ENCODE data around the gene ZNF30.
"Not testable (repeated sequence)": the region's sequence is repeated elsewhere in the genome, so short reads cannot be mapped to it uniquely, and the experiment has no call there.

DNA sequence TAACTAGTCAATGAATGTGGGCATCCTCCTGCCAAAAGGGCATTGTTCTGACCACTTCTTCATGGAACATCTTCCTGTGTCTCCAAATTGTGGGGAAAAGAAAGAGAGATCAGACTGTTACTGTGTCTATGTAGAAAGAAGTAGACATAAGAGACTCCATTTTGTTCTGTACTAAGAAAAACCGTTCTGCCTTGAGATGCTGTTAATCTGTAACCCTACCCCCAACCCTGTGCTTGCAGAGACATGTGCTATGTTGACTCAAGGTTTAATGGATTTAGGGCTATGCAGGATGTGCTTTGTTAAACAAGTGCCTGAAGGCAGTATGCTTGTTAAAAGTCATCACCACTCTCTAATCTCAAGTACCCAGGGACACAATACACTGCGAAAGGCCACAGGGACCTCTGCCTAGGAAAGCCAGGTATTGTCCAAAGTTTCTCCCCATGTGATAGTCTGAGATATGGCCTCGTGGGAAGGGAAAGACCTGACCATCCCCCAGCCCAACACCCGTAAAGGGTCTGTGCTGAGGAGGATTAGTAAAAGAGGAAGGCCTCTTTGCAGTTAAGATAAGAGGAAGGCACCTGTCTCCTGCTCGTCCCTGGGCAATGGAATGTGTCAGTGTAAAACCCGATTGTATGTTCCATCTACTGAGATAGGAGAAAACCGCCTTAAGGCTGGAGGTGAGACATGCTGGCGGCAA is 6.5 kb upstream of the ZNF30 start:
- TF ChIP-seq MYNN (tag by site-specific recombination; IDR thresholded peaks at IDR 0.05; ENCODE audit: borderline replicate concordance) (0 out of 2 replicates have a peak, but pooled peaks have one; percentile 57), ZNF324 (tag by site-specific recombination; IDR thresholded peaks at IDR 0.05) (0 out of 2 replicates have a peak, but pooled peaks have one; percentile 22)
- not testable (repeated sequence) for TF ChIP-seq CTCF (tag by site-specific recombination; IDR thresholded peaks at IDR 0.05); ZNF10 (tag by site-specific recombination; IDR thresholded peaks at IDR 0.05); ELK4 (IDR thresholded peaks at IDR 0.05; ENCODE audit: borderline replicate concordance, low read depth, low read length); ZNF18 (tag by site-specific recombination; IDR thresholded peaks at IDR 0.05); ZFP3 (tag by site-specific recombination; IDR thresholded peaks at IDR 0.05; ENCODE audit: low read depth); KLF1 (tag by site-specific recombination; IDR thresholded peaks at IDR 0.05); ZNF76 (tag by site-specific recombination; IDR thresholded peaks at IDR 0.05; ENCODE audit: borderline replicate concordance, low read depth); ZNF510 (tag by site-specific recombination; IDR thresholded peaks at IDR 0.05; ENCODE audit: insufficient replicate concordance)
- TF ChIP-seq, protein P1, sequence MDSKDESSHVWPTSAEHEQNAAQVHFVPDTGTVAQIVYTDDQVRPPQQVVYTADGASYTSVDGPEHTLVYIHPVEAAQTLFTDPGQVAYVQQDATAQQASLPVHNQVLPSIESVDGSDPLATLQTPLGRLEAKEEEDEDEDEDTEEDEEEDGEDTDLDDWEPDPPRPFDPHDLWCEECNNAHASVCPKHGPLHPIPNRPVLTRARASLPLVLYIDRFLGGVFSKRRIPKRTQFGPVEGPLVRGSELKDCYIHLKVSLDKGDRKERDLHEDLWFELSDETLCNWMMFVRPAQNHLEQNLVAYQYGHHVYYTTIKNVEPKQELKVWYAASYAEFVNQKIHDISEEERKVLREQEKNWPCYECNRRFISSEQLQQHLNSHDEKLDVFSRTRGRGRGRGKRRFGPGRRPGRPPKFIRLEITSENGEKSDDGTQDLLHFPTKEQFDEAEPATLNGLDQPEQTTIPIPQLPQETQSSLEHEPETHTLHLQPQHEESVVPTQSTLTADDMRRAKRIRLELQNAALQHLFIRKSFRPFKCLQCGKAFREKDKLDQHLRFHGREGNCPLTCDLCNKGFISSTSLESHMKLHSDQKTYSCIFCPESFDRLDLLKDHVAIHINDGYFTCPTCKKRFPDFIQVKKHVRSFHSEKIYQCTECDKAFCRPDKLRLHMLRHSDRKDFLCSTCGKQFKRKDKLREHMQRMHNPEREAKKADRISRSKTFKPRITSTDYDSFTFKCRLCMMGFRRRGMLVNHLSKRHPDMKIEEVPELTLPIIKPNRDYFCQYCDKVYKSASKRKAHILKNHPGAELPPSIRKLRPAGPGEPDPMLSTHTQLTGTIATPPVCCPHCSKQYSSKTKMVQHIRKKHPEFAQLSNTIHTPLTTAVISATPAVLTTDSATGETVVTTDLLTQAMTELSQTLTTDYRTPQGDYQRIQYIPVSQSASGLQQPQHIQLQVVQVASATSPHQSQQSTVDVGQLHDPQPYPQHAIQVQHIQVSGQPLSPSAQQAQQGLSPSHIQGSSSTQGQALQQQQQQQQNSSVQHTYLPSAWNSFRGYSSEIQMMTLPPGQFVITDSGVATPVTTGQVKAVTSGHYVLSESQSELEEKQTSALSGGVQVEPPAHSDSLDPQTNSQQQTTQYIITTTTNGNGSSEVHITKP (tag by site-specific recombination; IDR thresholded peaks at IDR 0.05) = not testable (repeated sequence)
- TF ChIP-seq, protein P2, sequence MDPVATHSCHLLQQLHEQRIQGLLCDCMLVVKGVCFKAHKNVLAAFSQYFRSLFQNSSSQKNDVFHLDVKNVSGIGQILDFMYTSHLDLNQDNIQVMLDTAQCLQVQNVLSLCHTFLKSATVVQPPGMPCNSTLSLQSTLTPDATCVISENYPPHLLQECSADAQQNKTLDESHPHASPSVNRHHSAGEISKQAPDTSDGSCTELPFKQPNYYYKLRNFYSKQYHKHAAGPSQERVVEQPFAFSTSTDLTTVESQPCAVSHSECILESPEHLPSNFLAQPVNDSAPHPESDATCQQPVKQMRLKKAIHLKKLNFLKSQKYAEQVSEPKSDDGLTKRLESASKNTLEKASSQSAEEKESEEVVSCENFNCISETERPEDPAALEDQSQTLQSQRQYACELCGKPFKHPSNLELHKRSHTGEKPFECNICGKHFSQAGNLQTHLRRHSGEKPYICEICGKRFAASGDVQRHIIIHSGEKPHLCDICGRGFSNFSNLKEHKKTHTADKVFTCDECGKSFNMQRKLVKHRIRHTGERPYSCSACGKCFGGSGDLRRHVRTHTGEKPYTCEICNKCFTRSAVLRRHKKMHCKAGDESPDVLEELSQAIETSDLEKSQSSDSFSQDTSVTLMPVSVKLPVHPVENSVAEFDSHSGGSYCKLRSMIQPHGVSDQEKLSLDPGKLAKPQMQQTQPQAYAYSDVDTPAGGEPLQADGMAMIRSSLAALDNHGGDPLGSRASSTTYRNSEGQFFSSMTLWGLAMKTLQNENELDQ (tag by site-specific recombination; IDR thresholded peaks at IDR 0.05; ENCODE audit: low read depth) = not testable (repeated sequence)
